ENCODE measurements around the gene MALAT1. TPM values are rescaled to one million over a fixed set of nuclear protein-coding genes. Genes with fewer than 3 reads are reported as not detected.

The MALAT1 gene
- total and polyA plus RNA-seq, 2 of the 13 experiments (the other 11 are each of a cell fraction or from before 2014, with no cell fraction given) = 143 to 1,237 TPM

- peak; percentile 14; the same call in 1 of the 2 replicates for TF ChIP-seq KDM4B (CRISPR knock-in tag; IDR thresholded peaks at IDR 0.05)
- TF ChIP-seq SMAD3 (CRISPR knock-in tag; IDR thresholded peaks at IDR 0.05) = no peak
- no peak; the same call in 1 of the 2 replicates for TF ChIP-seq ZNF792 (CRISPR knock-in tag; IDR thresholded peaks at IDR 0.05)
- no peak for TF ChIP-seq ZNF713 (CRISPR knock-in tag; IDR thresholded peaks at IDR 0.05)
- no peak; the same call in 1 of the 2 replicates for TF ChIP-seq ZNF629 (CRISPR knock-in tag; conservative IDR thresholded peaks at IDR 0.05)
- TF ChIP-seq ELF3 (CRISPR knock-in tag; IDR thresholded peaks at IDR 0.05) = peak; percentile 64; the same call in 1 of the 2 replicates
- no peak for TF ChIP-seq ZNF775 (CRISPR knock-in tag; IDR thresholded peaks at IDR 0.05; ENCODE audit: borderline replicate concordance)
- no peak for TF ChIP-seq GMEB2 (CRISPR knock-in tag; IDR thresholded peaks at IDR 0.05; ENCODE audit: low read depth)
- peak; percentile 61; the same call in 1 of the 2 replicates for TF ChIP-seq THAP7 (CRISPR knock-in tag; IDR thresholded peaks at IDR 0.05)
- peak; percentile 78 for TF ChIP-seq PHF20 (CRISPR knock-in tag; IDR thresholded peaks at IDR 0.05)
- 0 out of 2 replicates have a peak, but pooled peaks have one; percentile 21 for TF ChIP-seq ZBED4 (CRISPR knock-in tag; IDR thresholded peaks at IDR 0.05; ENCODE audit: borderline replicate concordance)
- peak; percentile 23; the same call in 1 of the 2 replicates for TF ChIP-seq IRF1 (CRISPR knock-in tag; IDR thresholded peaks at IDR 0.05; ENCODE audit: low read depth)
- no peak for TF ChIP-seq CREM (IDR thresholded peaks at IDR 0.05)
- TF ChIP-seq CREM (CRISPR knock-in tag; IDR thresholded peaks at IDR 0.05) = 0 out of 2 replicates have a peak, but pooled peaks have one; percentile 4
- no peak for TF ChIP-seq ZNF878 (CRISPR knock-in tag; IDR thresholded peaks at IDR 0.05)
- TF ChIP-seq ZNF10 (CRISPR knock-in tag; IDR thresholded peaks at IDR 0.05; ENCODE audit: borderline replicate concordance, low read depth) = no peak
Observed at GRCh38 chr11:65477149-65477965, 21.5 kb upstream of the MALAT1 start (continued).

Data from HepG2 (cell line).